HG03064 (cell line): ENCODE data around the gene ATP8B4.

Experiments
- ATAC-seq: cut with Tn5 transposase; IDR thresholded peaks from one replicate; pipeline ENCODE4 v1.9.1; 2021; ENCODE audit warnings: low read depth; ENCODE audit not compliant: unreplicated experiment

The ATP8B4 gene

GRCh38 chr15:49831206-49831965, 287.6 kb downstream of the ATP8B4 start:
- ATAC-seq, result no peak

- ATAC-seq, result no peak
These were observed 288.6 kb downstream of the ATP8B4 start for GRCh38 chr15:49830391-49830790.

GRCh38 chr15:49827311-49827710, 291.7 kb downstream of the ATP8B4 start:
- ATAC-seq, result no peak

GRCh38 chr15:49826640-49827234, 292.3 kb downstream of the ATP8B4 start:
- ATAC-seq, result no peak

GRCh38 chr15:49824775-49825099, 294.3 kb downstream of the ATP8B4 start:
- no peak for ATAC-seq

- no peak for ATAC-seq
These were observed 294.9 kb downstream of the ATP8B4 start for GRCh38 chr15:49823987-49824774.

GRCh38 chr15:49817100-49817499, 301.9 kb downstream of the ATP8B4 start:
- ATAC-seq, result no peak

GRCh38 chr15:49815950-49816349, 303.1 kb downstream of the ATP8B4 start:
- no peak for ATAC-seq

- no peak for ATAC-seq
These were observed 303.5 kb downstream of the ATP8B4 start for GRCh38 chr15:49815526-49815925.

GRCh38 chr15:49814709-49815108, 304.3 kb downstream of the ATP8B4 start:
- ATAC-seq, result no peak

- ATAC-seq, result no peak
These were observed 305.4 kb downstream of the ATP8B4 start for GRCh38 chr15:49813625-49814024.

GRCh38 chr15:49810720-49811119, 308.3 kb downstream of the ATP8B4 start:
- no peak for ATAC-seq

GRCh38 chr15:49809894-49810609, 309.0 kb downstream of the ATP8B4 start:
- no peak for ATAC-seq

- ATAC-seq, result no peak
These were observed 310.7 kb downstream of the ATP8B4 start for GRCh38 chr15:49808341-49808740.
